ENCODE data around the gene KAT6B.
"Not testable (repeated sequence)": the region's sequence is repeated elsewhere in the genome, so short reads cannot be mapped to it uniquely, and the experiment has no call there.

KAT6B gene

GRCh38 chr10:74826142-74827044 lies at the start of gene KAT6B:
Gene KAT6B (plus strand): TSS chr10:74826600. CDS start chr10:74842858, 16,258 bp downstream.
- DNase-seq = peak; percentile 99

DNA sequence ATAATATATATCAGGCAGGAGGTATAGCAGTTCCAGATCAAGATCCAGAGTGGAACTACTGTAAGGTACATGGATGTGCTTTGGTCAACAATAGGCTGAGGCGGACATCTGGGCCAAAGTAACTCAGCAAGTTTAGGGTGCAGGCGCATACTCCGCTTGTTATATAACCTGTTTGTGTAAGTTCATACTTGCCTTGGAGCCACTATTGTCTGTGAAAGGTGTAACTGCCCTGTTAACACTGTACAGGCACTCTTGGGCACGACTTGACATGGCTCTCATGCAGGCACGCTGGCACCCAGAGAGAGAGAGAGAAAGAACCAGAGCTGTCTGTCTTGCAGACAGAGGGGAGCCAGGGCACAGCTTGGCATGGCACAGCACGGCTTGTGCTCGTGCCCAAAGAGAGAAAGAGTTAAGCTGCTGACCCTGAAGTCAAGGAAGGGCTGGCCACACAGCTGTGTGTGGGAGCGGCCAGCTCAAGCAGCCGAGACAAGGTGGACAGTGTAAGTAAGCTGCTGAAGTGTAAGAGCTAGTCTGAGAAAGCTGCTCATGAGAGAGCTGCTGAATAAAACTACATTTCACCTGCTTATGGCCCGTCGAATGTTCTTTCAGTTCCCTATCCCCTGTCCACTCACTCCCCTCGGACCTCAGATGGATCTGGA lies 47.8 kb upstream of the KAT6B start:
- DNase-seq = no peak

DNA sequence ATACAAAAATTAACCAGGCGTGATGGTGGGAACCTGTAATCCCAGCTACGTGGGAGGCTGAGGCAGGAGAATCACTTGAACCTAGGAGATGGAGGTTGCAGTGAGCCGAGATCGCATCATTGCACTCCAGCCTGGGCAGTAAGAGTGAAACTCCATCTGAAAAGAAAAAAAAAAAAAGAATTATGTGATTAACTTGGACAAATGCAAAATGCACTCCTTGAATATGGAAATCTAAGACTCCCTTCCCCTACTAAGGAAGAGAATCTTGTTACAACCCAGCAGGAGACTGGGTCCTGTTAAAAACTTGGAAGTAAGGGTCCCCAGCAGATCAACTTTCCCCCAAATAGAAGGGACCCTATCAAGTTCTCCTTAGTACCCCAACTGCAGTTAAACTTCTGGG lies 44.5 kb upstream of the KAT6B start:
- not testable (repeated sequence) for DNase-seq

DNA sequence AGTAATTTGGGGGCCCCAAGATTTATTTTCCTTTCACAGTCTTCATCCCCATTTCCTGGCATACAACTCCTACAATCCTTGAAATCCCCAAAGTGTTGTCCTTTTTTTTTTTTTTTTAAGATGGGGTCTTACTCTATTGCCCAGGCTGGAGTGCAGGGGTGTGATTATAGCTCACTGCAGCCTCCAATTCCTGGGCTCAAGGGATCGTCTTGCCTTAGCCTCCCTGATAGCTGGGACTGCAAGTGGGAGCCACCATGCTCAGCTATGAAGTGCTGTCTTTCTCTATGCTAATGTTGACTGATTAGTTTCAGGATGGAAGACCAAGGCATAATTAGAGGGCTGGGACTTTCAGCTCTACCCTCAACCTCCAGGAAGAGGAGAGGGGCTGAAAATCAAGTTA lies 41.9 kb upstream of the KAT6B start:
- no peak for DNase-seq

DNA sequence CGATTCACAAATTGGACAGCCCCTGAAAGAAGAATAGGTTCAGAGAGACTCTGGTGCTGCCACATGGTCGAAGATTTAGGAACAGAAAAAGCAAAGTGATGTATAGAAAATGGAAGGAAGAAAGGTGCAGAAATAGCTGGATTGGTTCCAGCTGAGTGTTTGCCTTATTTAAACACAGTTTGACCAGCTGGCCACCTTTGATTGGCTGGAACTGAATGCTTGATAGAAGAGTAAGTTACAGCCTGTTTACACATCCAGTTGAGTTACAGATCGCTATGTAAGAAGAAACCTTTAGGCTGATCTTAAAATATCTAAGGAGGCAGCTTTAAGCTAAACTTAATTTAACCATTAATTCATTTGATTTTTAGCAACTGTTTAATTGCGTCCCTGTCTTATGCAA lies 40.3 kb upstream of the KAT6B start:
- peak; percentile 32 for DNase-seq

- DNase-seq = no peak
These were observed 38.9 kb upstream of the KAT6B start for GRCh38 chr10:74787457-74787856.

GRCh38 chr10:74791979-74792378 lies 34.4 kb upstream of the KAT6B start:
- not testable (repeated sequence) for DNase-seq

- DNase-seq = no peak
These were observed 33.7 kb upstream of the KAT6B start for GRCh38 chr10:74792726-74793125.

- not testable (repeated sequence) for DNase-seq
These were observed 33.2 kb upstream of the KAT6B start for GRCh38 chr10:74793240-74793639.

DNA sequence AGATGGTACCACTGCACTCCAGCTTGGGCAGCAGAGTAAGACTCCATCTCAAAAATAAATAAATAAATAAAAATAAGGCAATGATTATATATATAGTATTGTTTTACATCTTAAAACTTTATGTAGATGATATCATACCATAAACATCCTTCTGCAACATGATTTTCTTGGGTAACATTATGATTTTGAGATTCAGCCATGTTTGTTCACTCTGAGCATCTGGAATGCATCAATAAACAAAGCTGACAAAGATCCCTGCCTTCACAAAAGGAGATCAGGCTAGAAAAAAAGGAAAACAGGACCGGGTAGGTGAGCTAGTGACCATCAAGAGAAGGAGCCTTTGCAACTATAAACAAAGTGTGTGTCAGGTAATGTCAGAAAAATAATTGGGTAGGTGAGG lies 31.9 kb upstream of the KAT6B start:
- DNase-seq = no peak

DNA sequence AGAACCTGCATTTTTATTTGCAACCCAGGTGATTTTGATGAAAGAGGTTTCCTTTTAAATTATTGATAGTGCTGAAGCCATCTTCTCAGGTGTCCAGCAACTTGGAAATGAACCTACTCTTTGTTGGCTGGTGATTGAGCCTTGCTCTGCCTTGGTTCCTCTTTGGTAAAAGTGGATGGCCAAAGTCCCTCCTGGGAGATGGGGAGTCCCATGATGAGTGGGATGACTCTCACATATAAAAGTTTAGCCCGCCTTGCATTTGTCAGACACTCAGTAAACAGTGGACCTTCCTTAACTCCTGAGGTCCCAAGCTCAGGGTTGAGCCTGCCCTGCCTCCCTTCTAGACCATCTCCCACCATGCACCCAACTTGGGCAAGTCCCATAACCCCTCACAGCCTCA lies 28.9 kb upstream of the KAT6B start:
- DNase-seq = no peak

DNA sequence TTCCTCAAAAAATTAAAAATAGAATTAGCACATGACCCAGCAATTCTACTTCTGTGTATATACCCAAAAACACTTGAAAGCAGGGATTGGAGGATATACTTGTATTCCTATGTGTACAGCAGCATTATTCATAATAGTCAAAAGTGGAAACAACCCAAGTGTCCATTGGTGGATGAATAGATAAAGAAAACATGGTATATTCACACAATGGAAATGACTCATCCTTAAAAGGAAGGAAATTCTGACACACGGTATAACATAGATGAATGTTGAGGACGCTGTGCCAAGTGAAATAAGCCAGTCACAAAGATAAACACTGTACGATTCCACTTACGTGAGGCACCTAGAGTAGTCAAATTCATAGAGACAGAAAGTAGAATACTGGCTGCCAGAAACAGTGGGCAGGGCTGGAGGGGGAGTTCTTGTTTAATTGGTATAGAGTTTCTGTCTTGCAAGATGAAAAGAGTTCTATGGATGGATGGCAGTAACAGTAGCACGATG lies 26.6 kb upstream of the KAT6B start:
- no peak for DNase-seq

DNA sequence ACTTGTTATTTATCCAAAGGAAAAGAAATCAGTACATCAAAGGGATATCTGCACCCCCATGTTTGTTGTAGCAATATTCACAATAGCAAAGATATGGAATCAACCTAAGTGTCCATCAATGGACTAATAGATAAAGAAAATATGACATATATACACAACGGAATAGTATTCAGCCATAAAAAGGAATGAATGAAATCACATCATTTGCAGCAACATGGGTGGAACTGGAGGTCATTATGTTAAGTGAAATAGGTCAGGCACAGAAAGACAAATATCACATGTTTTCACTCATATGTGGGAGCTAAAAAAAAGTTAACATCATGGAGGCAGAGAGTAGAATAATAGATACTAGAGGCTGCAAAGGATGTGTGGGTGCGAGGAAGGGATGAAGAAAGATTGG lies 25.0 kb upstream of the KAT6B start:
- no peak for DNase-seq

DNA sequence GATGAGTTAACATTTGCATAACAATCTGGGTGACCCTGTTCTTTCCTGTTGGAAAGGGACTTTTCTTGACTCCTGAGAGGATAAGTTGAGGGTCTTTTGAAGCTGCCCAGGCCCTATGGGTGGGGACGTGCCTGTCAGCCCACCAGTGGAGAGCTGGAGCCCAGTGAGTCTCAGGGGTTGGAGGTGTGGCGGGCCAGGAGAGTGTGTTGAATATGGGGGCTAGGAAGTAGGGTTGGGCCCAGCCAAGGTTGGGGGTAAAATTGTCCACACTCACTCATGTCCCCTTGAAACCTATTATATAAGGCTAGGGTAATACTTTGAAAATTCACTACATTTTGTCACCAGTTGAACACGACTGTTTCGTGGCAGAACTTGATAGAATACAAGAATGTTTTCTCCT lies 17.9 kb upstream of the KAT6B start:
- no peak for DNase-seq

DNA sequence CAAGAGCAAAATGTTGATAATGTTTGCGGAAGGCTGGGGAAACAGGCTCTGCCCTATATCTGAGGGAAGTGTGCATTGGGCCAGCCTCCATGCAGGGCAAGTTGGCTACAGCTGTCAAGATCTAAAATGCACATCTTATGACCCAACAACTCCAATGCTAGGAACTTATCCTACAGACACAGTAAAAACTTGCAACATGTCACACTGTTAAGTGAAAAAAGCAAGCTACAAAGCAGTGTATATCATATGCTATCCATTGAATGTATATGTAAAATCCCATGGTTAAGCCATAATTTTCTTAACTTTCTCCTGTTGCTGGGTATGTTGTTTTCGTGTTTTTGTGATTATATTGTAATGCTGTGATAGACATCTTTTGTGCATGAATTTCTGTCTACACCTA lies 16.3 kb upstream of the KAT6B start:
- DNase-seq = no peak

DNA sequence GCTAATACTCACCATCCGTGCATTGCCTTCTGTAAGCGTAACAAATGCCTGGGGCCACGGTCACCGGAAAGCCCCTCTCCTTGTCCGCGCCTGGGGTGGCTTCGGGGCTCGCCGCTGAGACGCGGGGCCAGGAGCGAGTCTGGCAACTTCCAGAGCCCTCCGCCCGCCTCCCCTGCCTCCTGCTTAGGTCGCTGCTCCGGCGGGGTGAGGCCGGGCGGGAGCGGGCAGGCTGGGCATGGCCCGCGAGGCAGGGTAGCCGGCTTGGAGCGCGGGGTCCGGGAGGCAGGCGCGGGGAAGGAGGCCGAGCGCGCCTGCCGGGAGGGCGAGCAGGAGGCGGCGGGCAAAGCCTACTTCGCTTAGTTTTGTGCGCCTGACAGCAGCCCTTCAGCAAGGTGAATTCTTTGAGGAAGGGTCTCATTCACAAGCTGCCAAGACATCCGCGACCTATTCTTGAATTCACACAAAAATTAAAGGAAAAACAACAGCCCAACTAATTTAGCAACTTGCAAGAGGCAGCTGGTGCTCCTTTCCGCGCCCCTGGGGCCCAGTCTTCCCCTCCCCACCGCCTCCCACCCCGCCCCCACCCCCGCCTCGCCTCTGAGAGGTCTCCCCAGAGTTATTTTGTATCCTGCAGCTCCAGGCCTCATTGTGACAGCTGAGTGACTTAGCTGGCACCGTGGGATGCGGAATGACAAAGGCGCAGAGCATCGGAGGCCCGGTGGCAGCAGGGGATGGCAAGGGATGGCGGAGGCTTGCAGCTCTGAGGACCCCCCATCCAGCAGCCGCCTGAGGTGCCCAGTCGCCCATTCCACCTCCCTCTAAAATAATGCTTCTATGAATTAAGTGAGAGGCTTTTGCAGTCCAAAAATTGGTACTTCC lies 12.8 kb upstream of the KAT6B start:
- no peak for DNase-seq

GRCh38 chr10:74814797-74815196 lies 11.6 kb upstream of the KAT6B start:
- no peak for DNase-seq

GRCh38 chr10:74816824-74817498 lies 9.4 kb upstream of the KAT6B start:
- DNase-seq = no peak

GRCh38 chr10:74821501-74821900 lies 4.9 kb upstream of the KAT6B start:
- DNase-seq = no peak

DNA sequence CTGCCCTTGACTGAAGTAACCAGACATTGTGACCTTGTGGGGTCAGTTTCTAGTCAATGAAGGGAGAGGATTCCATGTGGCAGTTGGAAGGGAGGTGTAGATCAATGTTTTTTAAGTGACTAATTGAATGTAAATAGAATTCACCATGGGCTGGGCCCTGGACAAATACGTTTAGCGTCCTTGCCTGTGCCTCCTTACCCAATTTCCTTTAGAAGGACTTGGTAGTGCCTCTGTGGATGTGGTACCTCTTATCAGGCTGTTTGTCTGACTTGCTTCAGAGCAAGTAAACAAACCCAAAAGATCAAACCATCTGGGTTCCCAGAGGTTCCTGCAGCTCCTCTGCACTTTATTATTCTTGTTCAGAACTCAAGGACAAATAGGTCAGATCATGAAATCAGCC lies 4.3 kb upstream of the KAT6B start:
- DNase-seq = no peak

GRCh38 chr10:74822521-74823089 lies 3.8 kb upstream of the KAT6B start:
- no peak for DNase-seq

DNA sequence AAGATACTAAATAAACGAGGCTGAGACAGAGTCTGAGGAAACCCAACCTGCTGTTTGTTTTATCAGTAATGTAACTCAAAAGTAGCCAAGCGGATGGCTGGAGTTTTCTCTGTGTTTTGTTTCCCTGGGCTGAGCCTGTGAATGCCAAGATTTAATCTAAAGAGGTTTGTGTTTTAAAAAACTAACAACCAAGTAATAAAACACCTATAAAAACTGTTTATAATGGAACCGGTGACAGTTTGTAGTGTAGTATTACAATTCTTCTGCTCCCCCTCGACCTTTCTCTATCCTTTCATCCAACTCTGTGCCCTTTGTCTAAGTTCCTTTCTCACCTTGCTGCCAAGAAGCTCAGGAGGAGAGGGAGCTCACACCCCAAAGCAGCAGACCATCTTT lies 2.6 kb upstream of the KAT6B start:
- DNase-seq = no peak

All from RPMI8226 (cell line).